ENCODE measurements around the gene RGS8.
"Not testable (repeated sequence)": the region's sequence is repeated elsewhere in the genome, so short reads cannot be mapped to it uniquely, and the experiment has no call there.

RGS8 gene

DNA sequence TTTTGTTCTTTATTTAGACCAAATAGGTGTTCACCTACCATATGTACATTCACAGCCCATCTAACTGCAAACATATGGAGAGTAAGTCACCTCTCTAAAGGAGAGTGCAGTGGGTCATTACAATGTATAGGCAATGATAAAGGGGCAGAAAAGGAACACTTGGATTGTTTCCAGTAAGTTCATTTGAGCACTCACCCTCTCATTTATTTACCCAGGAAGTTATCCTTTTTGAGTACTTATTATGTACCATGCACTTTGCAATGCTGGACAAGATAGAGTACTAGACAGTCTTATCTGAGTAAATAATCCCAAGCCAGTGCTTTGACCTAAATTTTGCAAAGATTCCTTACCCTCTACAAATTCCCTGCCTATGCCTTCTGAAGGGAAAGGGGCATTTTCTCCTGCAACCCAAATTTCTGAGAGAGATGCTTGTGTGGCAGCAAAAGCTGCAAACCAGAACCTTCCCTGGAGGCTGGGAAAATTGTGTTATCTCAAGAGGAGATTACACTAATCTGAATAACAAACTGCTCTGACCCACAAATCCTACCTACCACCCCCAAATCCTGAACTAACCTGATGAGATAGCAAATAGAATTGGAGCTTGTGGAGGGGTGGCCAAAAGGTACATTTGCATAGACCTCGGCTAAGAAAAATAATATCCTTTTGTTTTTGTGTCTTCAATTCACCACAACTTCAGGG lies 18.6 kb upstream of the RGS8 start:
- no peak for DNase-seq (ENCODE audit: low read depth)

DNA sequence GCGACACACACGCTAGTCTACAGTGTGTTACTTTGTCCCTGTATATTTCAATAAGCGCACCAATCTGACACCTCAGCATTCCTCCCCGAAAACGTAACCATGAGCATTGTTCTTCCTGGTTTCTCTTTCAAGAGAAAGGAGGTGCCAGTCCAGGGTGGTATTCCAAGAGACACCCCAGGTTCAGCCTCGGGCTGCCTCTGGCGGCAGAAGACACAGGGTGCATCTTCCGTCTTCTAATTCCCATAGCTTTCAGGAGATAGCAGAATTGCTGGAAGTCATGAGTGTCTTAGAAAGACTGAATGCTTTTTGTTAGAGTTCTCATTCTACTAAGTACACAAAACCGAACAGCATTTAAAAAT lies 15.9 kb upstream of the RGS8 start:
- DNase-seq (ENCODE audit: low read depth), result no peak

DNA sequence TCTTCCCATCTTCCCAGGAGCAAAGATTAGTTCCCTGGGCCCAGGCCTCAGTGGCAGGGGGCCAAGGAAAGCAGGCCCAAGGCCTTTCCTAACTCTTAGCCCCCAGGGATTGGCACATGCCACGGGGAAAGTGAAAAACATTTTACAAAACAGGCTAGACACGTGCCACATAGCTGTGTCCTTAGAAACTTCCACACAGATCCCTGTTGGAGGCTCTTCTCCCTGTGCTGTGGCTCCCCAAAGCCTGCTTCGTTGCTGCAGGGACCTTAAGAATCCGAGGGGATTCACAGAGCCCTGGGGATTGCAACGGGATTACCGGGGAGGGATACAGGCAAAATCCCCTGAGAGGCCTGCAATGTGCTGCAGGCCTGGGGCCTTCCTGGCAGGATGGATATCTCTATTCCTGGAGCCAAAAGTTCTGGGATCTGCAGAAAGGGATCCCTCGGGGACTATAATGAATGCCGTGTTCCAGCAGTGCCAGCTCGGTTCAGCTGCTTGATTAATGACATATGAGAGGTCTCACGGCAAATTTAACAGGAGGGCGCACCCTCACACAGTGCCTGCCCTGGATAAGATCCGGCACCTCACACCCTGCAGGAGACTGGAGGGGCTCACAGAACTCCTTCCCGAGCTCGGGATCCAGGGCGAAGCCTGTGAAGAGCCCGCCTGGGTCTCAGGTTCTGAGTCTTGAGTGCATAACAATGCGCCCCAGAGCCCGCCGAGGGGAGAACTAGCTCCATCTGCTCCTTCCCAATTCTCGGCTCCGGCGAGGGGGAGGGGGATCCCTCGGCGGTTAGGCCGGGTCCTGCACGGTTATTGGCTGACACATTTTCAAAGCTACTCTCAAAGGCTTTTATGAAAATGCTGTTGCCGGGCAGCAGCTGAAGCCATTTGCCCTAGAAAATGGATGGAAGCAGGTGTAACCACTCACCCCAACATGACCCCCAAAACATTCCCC lies 15.3 kb upstream of the RGS8 start:
- DNase-seq (ENCODE audit: low read depth), result no peak

DNA sequence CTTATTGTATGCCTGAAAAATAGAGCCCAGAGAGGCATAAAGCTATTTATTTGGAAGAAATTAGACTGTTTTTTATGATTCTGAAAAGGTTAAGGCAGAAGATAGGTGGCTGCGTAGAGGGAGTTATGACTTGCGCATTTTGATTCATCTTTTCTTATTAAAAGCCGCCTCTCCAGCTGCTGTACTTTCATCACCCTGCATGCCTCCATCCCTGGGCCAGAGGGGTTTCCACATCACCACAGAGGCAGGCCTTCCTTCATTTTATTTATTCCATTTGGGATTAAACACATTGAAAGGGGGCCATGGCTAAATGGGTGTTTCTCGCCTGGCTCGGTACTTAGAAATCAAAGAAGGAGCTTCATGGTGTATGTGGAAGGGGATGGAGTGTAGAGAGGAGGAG lies 14.6 kb upstream of the RGS8 start:
- DNase-seq (ENCODE audit: low read depth), result no peak

DNA sequence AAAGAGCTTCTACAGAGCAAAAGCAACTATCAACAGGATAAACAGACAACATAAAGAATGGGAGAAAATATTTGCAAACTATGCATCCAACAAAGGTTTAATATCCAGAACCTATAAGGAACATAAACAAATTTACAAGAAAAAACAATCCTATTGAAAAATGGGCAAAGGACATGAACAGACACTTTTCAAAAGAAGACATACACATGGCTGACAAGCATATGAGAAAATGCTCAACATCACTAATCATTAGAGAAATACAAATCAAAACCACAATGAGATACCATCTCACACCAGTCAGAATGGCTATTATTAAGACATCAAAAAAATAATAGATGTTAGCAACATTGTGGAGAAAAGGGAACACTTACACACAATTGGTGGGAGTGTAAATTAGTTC lies 8.8 kb upstream of the RGS8 start:
- not testable (repeated sequence) for DNase-seq (ENCODE audit: low read depth)

DNA sequence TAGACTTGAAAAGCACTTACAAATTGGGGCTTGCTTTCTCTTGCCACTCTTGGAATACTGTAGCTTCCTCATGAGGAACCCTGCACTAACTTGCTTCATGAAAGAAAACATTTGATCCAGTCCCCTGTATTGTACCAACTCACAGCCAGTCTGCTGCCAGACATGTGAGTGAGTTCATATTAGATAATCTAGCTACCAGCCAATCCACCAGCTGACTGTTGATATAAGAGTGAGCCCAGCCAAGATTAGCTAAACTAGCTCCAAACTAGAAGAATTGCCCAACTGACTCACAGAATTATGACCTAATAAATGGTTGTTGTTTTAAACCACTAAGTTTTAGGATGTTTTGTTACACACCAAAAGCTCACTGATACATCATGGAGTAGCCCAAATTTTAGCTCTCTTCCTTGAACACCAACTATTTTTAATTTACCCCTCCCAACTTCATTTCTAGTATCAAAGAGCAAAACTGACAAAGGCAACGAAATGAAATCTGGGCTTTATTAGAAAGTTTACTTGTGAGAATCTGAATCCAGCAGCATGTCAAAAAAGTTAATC lies 6.6 kb upstream of the RGS8 start:
- DNase-seq (ENCODE audit: low read depth), result no peak

DNA sequence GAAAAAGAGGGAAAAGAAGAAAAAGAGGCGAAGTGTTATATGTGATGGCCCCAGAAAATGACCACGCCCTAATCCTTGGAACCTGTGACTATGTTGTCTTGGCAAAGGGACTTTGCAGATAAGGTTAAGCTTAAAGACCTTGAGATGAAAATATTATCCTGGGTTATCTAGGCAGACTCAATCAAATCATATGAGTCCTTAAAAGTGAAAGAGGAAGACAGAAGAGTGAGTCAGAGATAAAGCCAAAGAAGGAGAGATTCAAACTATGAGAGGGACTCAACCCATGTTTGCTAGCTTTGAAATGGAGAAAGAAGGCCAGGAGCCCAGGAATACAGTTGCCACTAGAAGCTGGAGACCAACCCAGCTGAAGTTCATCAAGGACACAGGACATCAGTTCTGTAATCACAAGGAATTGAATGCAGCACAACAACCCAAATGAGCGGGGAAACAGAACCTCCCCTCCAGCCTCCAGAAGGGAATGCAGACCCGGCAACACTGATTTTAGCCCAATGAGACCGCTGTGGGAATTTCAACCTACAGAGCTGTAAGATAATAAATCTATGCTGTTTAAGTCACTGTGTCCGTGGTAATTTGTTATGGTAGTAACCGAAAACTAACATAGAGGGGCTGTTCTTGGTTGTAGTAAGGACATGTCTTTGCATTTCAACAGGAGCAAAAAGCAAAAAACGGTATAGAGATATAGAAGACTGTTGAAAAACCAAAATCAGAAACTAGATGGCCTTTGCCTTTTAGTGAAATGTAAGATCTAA lies 4.2 kb upstream of the RGS8 start:
- DNase-seq (ENCODE audit: low read depth), result no peak

DNA sequence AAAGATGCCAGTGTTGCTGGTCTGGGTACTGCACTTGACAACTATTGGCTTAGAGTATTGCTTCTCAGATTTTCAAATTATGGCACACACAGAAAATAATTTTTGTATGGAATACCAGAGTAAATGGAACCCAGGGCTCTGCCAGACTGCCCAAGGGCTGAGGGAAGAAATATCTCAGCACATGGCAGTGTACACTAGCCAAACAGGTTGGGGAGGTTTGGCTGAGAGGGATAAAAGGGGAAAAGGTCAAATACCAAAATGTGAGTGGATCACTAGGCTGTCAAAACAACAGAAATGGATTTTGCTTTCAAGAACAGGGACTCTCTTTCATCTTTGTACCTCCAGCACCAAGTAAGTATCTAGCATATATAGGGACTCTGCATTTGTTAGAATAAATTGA lies 3.0 kb upstream of the RGS8 start:
- DNase-seq (ENCODE audit: low read depth), result no peak

DNA sequence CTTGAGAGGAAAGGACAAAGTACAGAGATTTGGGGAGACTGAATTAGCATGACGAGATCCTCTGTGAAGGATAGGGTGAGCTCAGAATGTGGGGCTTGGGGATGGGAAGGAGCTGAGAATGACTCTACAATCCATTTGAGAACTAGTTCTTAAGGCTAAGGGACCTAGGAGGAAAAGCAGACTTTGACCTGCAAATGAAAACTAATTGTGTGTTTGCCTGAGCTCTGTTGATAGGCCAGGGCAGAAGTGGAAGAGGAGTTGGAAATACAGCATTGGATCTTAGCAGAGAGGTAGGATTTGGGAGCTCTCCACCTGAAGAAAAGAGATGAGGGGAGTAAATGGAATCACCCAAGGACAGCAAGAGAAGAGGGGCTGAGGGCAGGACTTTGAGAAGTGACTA lies 2.1 kb upstream of the RGS8 start:
- DNase-seq (ENCODE audit: low read depth), result no peak

DNA sequence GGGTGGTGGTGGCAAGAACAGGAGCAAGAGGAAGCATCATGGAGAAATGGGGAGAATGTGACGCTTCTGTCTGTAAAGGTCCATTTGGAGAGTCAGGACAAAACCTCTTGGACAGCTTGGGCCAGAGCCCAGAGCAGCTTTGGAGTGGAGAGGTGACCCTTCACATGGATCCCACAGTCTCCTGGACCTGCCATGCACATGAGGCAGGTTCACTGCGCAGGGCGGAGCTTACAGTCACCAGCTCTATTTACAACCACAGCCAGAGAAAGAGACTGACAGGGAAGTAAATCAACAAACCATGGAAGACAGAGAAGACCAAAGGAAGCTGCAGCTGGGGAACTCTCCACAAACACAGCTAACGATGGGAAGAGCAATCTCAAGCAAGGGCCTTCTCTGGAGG lies 828 bp upstream of the RGS8 start:
- no peak for DNase-seq (ENCODE audit: low read depth)

DNA sequence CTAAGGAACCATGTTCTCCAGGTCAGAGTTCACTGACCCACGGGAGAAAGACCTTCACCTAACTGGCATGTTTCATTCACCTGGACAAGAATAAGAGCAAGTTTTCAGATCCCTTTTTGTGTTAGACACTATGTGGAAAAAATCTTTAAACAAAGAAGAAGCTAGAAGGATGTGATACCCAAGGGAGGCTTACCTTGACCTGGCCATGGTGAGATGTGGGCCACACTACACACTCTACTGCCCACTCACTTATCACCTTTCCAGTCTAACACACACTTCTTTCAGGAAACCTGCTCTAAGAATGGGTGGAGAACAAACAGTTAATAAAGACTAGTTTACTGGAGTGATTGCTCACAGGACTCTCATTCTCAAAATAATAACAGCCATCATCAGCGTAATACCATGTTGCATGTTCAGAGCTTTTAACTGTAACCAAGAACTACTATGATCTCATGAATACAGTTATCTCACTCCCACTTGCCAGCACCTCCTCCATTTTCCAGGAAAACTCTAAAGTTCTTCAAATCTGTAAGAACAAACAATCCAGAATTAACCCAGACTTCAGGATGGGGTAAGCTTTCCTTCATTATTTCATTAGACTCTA lies 1.4 kb downstream of the RGS8 start:
- DNase-seq (ENCODE audit: low read depth), result no peak

DNA sequence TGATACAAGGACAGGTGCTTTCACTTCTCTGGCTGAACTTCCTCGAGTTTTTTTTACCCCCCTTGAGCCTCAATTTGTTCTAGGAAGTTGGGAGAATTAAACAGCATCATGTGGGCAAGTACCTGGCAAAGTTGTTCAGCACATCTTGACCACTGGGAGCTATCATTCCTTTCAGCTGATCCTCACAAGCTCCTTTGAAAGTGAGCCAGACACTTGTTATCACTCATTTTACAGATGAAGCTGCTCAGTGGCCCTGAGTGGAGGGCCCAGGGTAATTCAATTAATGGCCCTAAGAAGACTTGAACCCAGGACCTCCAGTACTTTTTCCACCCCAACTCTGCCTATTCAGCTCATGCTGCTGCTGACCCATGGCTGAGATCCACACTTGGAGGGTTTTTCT lies 2.0 kb downstream of the RGS8 start:
- no peak for DNase-seq (ENCODE audit: low read depth)

DNA sequence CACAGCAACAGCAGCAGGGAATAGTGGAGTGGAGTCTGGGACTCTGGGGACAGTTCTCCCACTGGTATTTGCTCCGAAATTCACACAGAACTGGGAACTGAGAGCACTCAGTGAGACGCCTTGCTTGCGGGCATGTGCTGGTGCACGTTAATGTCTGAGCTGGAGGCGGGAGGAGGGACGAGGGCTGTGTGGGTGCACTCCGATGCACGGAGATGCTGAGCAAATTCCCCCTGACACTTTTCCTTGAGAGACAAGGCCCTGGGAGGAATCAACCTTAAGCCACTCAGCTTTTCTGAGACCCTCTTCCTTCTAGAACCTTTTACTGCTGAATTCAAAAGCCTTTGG lies 2.8 kb downstream of the RGS8 start:
- no peak for DNase-seq (ENCODE audit: low read depth)

DNA sequence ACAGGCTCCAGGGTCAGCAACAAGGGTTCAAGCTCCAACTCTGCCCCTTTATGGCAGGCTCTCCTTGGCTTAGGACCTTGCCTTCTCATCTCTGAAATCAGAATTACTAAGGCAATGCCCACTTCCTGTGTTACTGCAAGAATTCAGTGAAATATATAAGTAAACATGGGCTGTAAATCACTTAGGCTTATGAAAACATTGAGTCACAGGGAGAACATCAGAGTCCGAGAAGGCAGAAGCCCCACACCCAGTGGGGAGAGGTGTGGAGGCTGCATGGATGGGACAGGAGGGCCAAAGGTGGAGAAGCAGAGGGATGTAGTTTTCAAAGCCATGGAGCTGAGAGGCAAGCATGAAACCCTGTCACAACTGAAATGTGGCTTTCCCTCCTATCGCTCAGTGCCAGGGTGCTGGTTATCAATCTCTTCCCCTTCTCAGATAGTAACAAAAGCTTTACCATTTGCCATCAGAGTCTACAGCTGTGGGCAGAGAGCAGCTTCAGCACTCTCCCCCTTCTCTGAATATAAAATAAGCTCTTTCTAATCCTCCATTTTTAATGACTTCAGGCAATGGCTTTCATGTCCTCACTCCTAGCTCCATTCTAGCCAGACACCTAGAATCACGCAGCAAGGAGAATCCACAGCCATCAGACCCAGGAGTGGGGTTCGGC lies 3.4 kb downstream of the RGS8 start:
- DNase-seq (ENCODE audit: low read depth), result peak; percentile 25

DNA sequence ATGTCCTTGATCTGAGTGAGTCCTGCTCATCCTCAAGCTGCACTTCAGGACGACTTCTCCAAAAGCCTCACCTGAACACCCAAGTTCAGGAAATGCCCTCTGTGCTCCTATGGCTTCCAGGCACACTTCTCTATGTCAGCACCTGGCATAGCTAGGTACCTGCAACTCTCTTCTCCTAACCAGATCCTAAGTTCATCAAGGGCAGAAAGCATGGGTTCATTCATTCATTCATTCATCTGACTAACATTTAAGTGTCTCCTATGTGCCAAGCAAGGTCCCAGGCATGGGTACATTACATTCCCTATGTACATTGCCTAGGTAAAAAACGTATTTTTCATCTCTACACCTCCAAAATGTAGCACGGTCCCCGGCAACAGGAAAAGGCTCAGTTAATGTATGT lies 4.0 kb downstream of the RGS8 start:
- DNase-seq (ENCODE audit: low read depth), result no peak

DNA sequence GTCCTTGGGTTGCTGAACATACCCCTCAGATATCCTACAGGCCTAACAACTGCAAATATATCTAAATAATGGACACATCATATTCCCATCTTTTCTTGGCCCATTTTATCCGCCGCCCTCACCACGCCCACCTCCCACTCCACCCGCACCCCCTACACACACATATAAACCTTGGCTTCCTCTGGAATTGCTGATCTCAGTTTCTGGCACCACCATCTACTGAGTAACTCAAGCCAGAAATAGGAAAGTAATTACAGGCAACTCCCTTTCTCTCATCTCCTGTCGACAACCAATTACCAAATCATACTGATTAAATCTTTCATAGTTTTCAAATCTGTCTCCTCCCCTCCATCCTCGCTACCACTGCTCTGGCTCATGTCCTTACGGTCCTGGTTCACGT lies 4.7 kb downstream of the RGS8 start:
- DNase-seq (ENCODE audit: low read depth), result no peak

DNA sequence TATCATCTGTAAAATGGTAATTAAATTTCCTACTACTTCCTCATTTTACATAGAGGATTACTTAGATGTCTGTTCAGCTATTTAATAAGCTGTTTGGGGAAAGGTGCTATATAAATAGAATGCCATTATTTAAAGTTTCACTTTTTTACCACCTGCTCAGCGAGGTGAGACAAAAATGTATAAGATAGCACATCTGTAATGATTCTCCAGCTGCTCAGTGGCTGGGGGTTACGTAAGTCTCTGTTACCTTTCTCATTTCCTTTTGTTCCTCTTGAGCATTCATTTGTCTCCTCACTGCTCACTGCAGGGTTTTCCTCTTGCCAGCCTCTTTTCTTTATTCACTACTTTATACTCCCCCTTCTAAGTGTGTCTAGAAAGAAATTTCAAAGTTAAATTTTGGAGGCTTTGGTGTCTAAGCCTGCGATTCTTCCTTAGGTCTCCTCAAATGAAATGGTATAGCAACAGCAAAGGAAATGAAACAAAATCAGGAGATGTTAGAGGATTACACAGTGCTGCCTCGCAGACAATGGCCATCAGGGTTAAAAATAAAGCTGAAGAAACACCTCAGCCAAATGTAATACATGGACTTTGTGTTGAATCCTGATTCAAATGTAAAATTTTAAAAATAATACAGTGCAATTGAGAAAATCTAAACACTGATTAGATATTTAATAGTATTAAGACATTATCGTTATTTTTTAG lies 6.8 kb downstream of the RGS8 start:
- DNase-seq (ENCODE audit: low read depth), result no peak

DNA sequence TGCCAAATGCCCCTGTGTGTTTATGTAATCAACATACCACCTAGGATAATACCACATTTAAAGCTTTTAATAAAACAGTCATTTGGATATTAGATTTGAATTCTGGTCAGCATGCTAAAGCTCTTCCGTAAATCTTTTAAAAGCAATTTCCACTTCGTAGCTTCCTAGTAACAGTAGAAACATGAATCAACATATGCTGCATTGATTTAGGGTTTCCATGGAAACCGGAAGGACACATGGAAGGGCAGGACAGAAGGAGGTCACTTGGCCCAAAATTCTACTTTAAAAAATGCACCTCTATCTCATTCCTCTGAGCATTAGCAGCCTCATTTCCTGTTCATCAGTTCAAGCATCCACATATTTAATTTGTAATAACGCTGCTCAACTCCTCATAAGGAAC lies 8.1 kb downstream of the RGS8 start:
- no peak for DNase-seq (ENCODE audit: low read depth)

DNA sequence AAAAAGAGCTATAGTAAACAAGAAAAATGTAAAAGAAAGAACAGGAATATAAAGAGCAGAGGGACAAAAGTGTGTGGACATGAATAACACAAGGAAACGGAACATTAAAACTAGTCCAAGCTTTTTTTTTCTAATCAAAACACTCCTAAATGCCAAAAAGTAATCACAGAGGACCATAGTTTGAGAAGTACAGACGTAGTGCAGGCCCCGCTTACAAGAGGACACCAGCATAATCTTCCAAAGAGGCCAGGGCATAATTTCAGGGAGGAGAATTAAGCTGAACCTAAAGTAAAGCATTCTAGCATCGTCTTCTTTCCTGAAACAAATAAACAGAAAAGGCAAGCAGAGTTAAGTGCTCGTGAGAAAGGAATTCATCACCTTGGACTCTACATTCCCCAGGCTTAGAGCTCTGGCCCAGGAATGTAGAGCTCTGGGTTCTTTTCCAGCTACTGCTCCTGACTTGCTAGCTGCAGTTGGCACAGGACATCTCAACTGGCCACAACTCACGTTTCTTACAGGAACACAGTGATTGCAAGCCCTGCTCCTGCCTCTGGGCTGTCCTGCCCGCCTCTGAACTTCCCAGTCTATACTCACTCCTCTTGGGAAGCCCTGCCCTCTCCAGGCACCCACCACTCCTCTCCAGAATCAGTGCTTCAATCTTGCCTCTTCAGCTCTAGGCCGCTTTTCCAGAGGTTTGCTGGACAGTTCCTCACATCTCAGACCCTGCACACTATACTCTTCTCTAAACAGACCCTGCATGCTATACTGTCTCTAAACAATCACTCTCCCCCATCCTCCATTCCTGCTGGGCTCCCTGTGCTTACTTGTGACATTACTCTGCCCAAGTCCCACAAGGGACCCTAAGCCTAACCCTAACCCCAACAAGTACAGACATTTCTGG lies 9.8 kb downstream of the RGS8 start:
- no peak for DNase-seq (ENCODE audit: low read depth)

DNA sequence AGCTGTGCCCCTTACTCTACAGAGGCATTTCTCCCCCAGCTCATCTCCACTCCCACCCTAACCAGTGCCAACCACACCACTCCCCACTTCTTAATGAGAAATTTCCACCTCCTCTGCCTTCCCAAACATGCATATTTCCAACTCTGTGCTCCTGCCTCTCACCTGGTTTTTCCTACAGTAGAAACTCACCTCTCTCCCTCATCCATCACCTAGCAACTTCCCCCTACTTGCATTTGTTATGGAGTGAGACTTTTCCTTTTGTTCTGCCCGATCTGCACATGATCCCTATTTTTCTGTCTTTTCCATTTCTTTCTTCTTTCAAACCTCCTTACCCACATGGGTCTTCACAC lies 11.9 kb downstream of the RGS8 start:
- DNase-seq (ENCODE audit: low read depth), result no peak

All from CMK (cell line).